VCaP (cell line): ENCODE measurements around the gene FAF2.

Source experiments
- H3K27ac ChIP-seq: fragments of 450-650 bp; 2 replicates; pipeline ENCODE4 v1.5.1; 2017
- TF ChIP-seq, protein P1 (sequence below): fragments of 450-650 bp; conservative IDR thresholded peaks from 2 replicates; pipeline ENCODE4 v1.5.1; 2017; ENCODE audit warnings: mild to moderate bottlenecking, moderate library complexity

Gene FAF2

DNA sequence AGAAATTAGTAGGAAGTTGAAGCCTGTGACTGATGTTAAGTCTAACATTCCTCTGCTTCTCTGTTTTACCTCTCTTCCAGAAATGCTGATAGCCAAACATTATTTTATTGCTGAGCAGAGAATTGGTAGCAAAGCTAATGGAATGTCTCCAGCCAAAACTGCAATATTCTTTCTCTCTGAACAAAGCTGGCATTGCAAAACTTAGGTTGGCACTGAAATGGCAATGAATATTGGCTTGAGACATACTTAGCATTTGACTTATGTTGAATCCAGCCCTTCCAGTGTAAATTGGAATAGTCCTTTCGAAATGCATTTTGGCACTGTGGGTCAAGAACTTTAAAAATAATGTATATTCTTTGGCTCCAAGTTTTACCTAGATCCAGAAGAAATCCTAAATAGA lies 21.1 kb downstream of the FAF2 start:
- no peak overlapping the region for H3K27ac ChIP-seq
- TF ChIP-seq, protein P1, sequence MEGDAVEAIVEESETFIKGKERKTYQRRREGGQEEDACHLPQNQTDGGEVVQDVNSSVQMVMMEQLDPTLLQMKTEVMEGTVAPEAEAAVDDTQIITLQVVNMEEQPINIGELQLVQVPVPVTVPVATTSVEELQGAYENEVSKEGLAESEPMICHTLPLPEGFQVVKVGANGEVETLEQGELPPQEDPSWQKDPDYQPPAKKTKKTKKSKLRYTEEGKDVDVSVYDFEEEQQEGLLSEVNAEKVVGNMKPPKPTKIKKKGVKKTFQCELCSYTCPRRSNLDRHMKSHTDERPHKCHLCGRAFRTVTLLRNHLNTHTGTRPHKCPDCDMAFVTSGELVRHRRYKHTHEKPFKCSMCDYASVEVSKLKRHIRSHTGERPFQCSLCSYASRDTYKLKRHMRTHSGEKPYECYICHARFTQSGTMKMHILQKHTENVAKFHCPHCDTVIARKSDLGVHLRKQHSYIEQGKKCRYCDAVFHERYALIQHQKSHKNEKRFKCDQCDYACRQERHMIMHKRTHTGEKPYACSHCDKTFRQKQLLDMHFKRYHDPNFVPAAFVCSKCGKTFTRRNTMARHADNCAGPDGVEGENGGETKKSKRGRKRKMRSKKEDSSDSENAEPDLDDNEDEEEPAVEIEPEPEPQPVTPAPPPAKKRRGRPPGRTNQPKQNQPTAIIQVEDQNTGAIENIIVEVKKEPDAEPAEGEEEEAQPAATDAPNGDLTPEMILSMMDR = no peak

DNA sequence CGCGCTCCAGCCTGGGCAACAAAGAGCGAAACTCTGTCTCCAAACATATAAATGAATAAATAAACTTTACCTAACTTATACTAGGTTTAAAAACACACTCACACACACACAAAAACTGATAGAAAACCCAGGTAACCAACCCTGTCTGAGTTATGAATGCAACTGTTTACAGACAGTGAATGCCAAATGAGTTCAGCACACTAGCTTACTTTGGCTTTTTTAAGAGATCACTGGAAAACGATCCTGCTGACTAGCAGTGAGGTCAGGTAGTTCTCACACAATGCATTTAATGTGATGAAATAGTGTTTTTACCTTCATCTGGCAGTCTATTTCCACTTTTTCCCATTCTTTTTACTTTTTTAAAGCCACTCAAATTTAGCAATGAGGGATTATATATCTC lies 22.4 kb downstream of the FAF2 start:
- TF ChIP-seq, protein P1 = no peak
- no peak overlapping the region for H3K27ac ChIP-seq

DNA sequence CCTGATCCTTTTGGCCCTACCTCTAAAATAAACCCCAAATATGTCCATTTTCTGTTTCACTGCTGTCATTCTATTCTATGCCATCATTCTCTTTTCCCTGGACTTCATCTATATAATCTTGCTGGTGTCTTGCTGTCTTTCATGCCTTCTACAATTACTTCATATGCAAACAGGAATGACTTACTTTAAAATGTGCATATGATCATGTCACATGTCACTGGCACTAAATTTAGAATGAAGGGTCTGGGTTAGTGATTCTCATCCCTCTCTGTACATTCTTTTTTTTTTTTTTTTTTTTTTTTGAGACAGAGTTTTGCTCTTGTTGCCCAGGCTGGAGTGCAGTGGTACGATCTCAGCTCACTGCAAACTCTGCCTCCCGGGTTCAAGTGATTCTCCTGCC lies 22.9 kb downstream of the FAF2 start:
- no peak overlapping the region for H3K27ac ChIP-seq
- TF ChIP-seq, protein P1 = no peak

DNA sequence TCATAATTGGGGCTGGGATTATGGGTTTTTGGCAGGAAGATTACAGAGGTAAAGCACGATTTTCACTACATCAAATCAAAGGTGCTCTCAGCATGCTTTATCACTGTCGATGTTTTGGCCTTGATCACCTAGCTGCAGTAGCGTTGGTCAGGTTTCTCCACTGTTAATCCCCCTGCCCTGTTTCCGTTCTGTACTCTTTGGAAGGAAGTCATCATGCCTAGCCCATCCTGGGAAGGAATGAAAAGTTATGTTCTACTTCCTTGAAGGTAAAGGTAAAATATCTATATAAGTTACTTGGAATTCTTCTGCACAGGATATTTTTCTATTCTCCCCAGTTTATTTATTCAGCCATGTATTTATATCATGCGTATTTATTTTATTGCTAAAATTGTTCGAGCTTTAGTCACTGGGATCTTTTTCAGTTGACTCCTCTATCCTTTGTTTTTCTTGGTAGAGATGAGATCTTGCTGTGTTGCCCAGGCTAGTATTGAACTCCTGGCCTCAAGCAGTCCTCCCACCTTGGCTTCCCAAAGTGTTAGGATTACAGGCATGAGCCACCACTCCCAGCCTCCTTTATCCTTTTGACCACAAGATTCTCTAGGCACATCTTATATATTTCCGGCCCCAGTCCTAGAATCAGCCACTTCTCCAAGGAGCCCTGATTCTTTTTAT lies 25.3 kb downstream of the FAF2 start:
- H3K27ac ChIP-seq = no peak overlapping the region
- TF ChIP-seq, protein P1 = no peak

DNA sequence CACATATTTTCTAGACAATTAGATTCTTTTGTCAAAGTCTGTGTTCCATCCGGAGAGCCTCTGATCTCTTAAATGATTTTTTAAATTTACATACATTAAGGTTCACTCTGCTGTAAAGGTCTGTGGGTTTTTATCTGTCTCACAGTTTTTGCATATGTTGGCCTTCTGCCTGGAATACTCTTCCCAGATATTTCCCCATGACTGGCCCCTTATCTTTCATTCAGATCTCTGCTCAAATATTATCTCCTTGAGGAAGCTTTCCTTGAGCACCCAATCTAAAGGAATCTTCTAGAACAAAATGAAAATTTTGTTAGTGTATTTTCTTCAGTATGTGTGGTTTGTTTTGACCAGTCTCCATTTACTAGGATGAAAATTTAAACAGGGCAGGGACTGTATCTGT lies 26.3 kb downstream of the FAF2 start:
- TF ChIP-seq, protein P1 = no peak
- no peak overlapping the region for H3K27ac ChIP-seq

DNA sequence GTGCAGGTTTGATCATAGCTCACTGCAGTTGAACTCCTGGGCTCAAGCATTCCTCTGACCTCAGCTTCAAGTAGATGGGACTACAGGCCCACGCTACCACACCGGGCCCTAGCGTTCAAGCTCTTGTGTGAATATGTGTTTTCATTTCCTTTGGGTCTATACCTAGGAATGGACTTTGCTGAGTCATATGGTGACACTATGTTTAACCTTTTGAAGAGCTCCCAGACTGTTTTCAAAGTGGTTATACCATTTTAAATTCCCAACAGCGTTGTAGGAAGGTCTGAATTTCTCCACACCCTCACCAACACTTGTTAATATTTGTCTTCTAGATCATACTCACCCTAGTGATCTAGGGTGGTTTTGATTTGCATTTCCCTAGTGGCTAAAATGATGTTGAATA lies 33.5 kb downstream of the FAF2 start:
- H3K27ac ChIP-seq = no peak overlapping the region

DNA sequence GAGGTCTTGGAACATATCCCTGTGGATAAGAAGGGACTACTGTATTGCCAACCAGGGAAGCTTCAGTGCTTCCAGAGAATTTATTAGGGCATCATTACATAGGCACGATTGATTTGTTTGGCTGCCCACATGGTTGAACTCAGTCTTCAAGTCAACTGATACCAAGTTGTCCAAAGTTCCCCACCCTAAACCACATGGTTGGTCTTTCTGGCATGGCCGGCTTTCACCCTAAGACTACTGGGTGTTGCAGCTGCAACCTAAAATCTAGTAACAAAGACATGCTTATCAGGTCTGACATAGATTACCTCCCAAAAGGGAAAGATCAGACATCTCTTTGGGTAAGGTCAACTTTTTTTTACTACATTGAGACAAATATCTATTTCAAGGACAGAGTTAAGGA lies 37.0 kb downstream of the FAF2 start:
- TF ChIP-seq, protein P1 = no peak
- H3K27ac ChIP-seq = no peak overlapping the region

More for the DNA sequence above, 33.5 kb downstream of the FAF2 start:
- TF ChIP-seq, protein P1 = no peak
